ENCODE measurements around the gene AKIP1.

The AKIP1 gene

GRCh38 chr11:8964324-8965320 is 53.6 kb downstream of the AKIP1 start, which contains the start of gene TMEM9B:
TMEM9B (minus strand) TSS chr11:8964442; CDS start chr11:8964313, 129 bp downstream.
- peak within 1 kb of the TSS; percentile 74 to 75 for H3K4me3 ChIP-seq (ENCODE audit: low read depth in 1 of 2, low read length in 1 of 2)
- TF ChIP-seq CTCF (IDR thresholded peaks at IDR 0.05) = no peak
- H3K4me1 ChIP-seq (ENCODE audit: control insufficient read depth in 1 of 2, insufficient read depth in 1 of 2, low read depth in 1 of 2, low read length in 1 of 2) = peaks cover 21 to 22% of the 10 kb centered on the region in 2 experiments
- H3K36me3 ChIP-seq = no peaks in the 10 kb centered on the region
- no peaks in the 10 kb centered on the region for H3K27me3 ChIP-seq
- H3K9me3 ChIP-seq = no peaks in the 10 kb centered on the region
- peak within 1 kb of the TSS; percentile 91 for H3K27ac ChIP-seq

GRCh38 chr11:8967184-8967583 is 56.2 kb downstream of the AKIP1 start:
- H3K27me3 ChIP-seq = no peaks in the 10 kb centered on the region
- no peak overlapping the region for H3K27ac ChIP-seq
- H3K36me3 ChIP-seq = no peaks in the 10 kb centered on the region
- no peak for TF ChIP-seq CTCF (IDR thresholded peaks at IDR 0.05)
- H3K9me3 ChIP-seq = no peaks in the 10 kb centered on the region
- H3K4me3 ChIP-seq (ENCODE audit: low read depth in 1 of 2, low read length in 1 of 2) = no peak overlapping the region
- H3K4me1 ChIP-seq (ENCODE audit: control insufficient read depth in 1 of 2, insufficient read depth in 1 of 2, low read depth in 1 of 2, low read length in 1 of 2) = peaks cover 21 to 22% of the 10 kb centered on the region in 2 experiments
